ENCODE measurements around the gene ZNF22. TPM values are rescaled to one million over a fixed set of nuclear protein-coding genes. Genes with fewer than 3 reads are reported as not detected.
A peak's percentile ranks its signal among the peaks of the same experiment; 100 is the strongest.

Gene ZNF22
- total RNA-seq, 2 experiments from 2014 or later = 44.6 to 45.2 TPM

GRCh38 chr10:44994752-44995530 is 5.8 kb upstream of the ZNF22 start:
- H3K9me3 Mint-ChIP-seq (ENCODE audit: insufficient read depth) = no peaks in the 10 kb centered on the region
- no peak overlapping the region for H3K27ac Mint-ChIP-seq
- no peak for ATAC-seq
- no peak overlapping the region for H3K4me3 Mint-ChIP-seq
- ChIA-PET POLR2A (no interaction called here), CTCF (interaction anchor here (0.8 to 3.2 kb wide), 4 partner anchors 13 to 62 kb away, joined by 3 to 23 read pairs (median 6); no protein-coding TSS in a partner anchor)
- peaks cover 3% of the 10 kb centered on the region for H3K27me3 Mint-ChIP-seq (ENCODE audit: low read depth)
- peaks cover 38% of the 10 kb centered on the region for H3K4me1 Mint-ChIP-seq (ENCODE audit: low read depth)
- DNase-seq = peak; percentile 17
- no peaks in the 10 kb centered on the region for H3K36me3 Mint-ChIP-seq (ENCODE audit: low read depth)

GRCh38 chr10:44995581-44995913 is 5.2 kb upstream of the ZNF22 start:
- peak; percentile 36 for DNase-seq
- POLR2A ChIA-PET = no interaction called here

GRCh38 chr10:44995914-44996669 is 4.6 kb upstream of the ZNF22 start:
- ATAC-seq (no peak), DNase-seq (peak; percentile 19)
- Mint-ChIP-seq H3K36me3 (ENCODE audit: low read depth) (no peaks in the 10 kb centered on the region), H3K4me3 (no peak overlapping the region), H3K27me3 (ENCODE audit: low read depth) (peaks cover 3% of the 10 kb centered on the region), H3K9me3 (ENCODE audit: insufficient read depth) (no peaks in the 10 kb centered on the region), H3K27ac (peak overlapping the region; percentile 85), H3K4me1 (ENCODE audit: low read depth) (peaks cover 46% of the 10 kb centered on the region)
- CTCF ChIA-PET = interaction anchor here (0.8 to 3.2 kb wide), 3 partner anchors 12 to 64 kb away, joined by 3 to 23 read pairs (median 4); no protein-coding TSS in a partner anchor
- POLR2A ChIA-PET = no interaction called here

More at GRCh38 chr10:44995581-44995913, 5.2 kb upstream of the ZNF22 start:
- ATAC-seq = peak; percentile 48
- CTCF ChIA-PET = interaction anchor here (0.8 to 3.2 kb wide), 4 partner anchors 12 to 63 kb away, joined by 3 to 23 read pairs (median 6); no protein-coding TSS in a partner anchor
- Mint-ChIP-seq H3K27me3 (ENCODE audit: low read depth) (peaks cover 3% of the 10 kb centered on the region), H3K27ac (peak overlapping the region; percentile 85), H3K9me3 (ENCODE audit: insufficient read depth) (no peaks in the 10 kb centered on the region), H3K4me1 (ENCODE audit: low read depth) (peaks cover 44% of the 10 kb centered on the region), H3K4me3 (no peak overlapping the region), H3K36me3 (ENCODE audit: low read depth) (no peaks in the 10 kb centered on the region)

- ChIA-PET POLR2A (no interaction called here), CTCF (interaction anchor here (0.8 to 1.3 kb wide), 2 partner anchors 10 to 64 kb away, joined by 3 read pairs; no protein-coding TSS in a partner anchor)
- no peak for ATAC-seq
- peak; percentile 15 for DNase-seq
- Mint-ChIP-seq H3K4me3 (no peak overlapping the region), H3K27ac (no peak overlapping the region), H3K4me1 (ENCODE audit: low read depth) (peaks cover 49% of the 10 kb centered on the region), H3K36me3 (ENCODE audit: low read depth) (peaks cover 6% of the 10 kb centered on the region), H3K27me3 (ENCODE audit: low read depth) (peaks cover 3% of the 10 kb centered on the region), H3K9me3 (ENCODE audit: insufficient read depth) (peaks cover 3% of the 10 kb centered on the region)
Observed at GRCh38 chr10:44997105-44997748, 3.5 kb upstream of the ZNF22 start.

- peaks cover 16% of the 10 kb centered on the region for H3K36me3 Mint-ChIP-seq (ENCODE audit: low read depth)
- no peak overlapping the region for H3K4me3 Mint-ChIP-seq
- peaks cover 3% of the 10 kb centered on the region for H3K27me3 Mint-ChIP-seq (ENCODE audit: low read depth)
- ATAC-seq = no peak
- ChIA-PET POLR2A (no interaction called here), CTCF (interaction anchor here (1.3 kb wide), 1 partner anchor 65 kb away, joined by 3 read pairs; no protein-coding TSS in a partner anchor)
- peaks cover 4% of the 10 kb centered on the region for H3K9me3 Mint-ChIP-seq (ENCODE audit: insufficient read depth)
- no peak overlapping the region for H3K27ac Mint-ChIP-seq
- DNase-seq = peak; percentile 17
- H3K4me1 Mint-ChIP-seq (ENCODE audit: low read depth) = peaks cover 57% of the 10 kb centered on the region
Observed at GRCh38 chr10:44998146-44998631, 2.5 kb upstream of the ZNF22 start.

- POLR2A ChIA-PET = interaction anchor here (0.7 to 2.3 kb wide), 8 partner anchors 20 to 421 kb away, joined by 3 to 7 read pairs (median 4); partner anchors contain the start of gene DEPP1
- ATAC-seq (no peak), DNase-seq (no peak)
- H3K4me3 Mint-ChIP-seq = peak overlapping the region; percentile 87
- CTCF ChIA-PET = interaction anchor here (0.9 to 2.9 kb wide), 6 partner anchors 8 to 136 kb away, joined by 3 to 15 read pairs (median 4); no protein-coding TSS in a partner anchor
- peaks cover 3% of the 10 kb centered on the region for H3K27me3 Mint-ChIP-seq (ENCODE audit: low read depth)
- peaks cover 23% of the 10 kb centered on the region for H3K9me3 Mint-ChIP-seq (ENCODE audit: insufficient read depth)
- H3K4me1 Mint-ChIP-seq (ENCODE audit: low read depth) = peaks cover 59% of the 10 kb centered on the region
- peak overlapping the region; percentile 99 for H3K27ac Mint-ChIP-seq
- H3K36me3 Mint-ChIP-seq (ENCODE audit: low read depth) = peaks cover 37% of the 10 kb centered on the region
Observed at GRCh38 chr10:45000138-45000751, 478 bp upstream of the ZNF22 start.

GRCh38 chr10:45001381-45002148 is 842 bp downstream of the ZNF22 start:
- ChIA-PET POLR2A (interaction anchor here (0.8 to 2.3 kb wide), 4 partner anchors 21 to 420 kb away, joined by 3 to 6 read pairs (median 4); partner anchors contain the start of genes DEPP1 and RASSF4), CTCF (interaction anchor here (0.9 to 2.9 kb wide), 4 partner anchors 10 to 69 kb away, joined by 3 to 15 read pairs (median 3); no protein-coding TSS in a partner anchor)
- peak overlapping the region; percentile 94 for H3K27ac Mint-ChIP-seq
- peak overlapping the region; percentile 94 for H3K4me3 Mint-ChIP-seq
- H3K36me3 Mint-ChIP-seq (ENCODE audit: low read depth) = peaks cover 46% of the 10 kb centered on the region
- DNase-seq (peak; percentile 74), ATAC-seq (peak; percentile 79)
- H3K9me3 Mint-ChIP-seq (ENCODE audit: insufficient read depth) = peaks cover 23% of the 10 kb centered on the region
- peaks cover 3% of the 10 kb centered on the region for H3K27me3 Mint-ChIP-seq (ENCODE audit: low read depth)
- H3K4me1 Mint-ChIP-seq (ENCODE audit: low read depth) = peaks cover 45% of the 10 kb centered on the region

- ChIA-PET CTCF (interaction anchor here (3.3 kb wide), 1 partner anchor 71 kb away, joined by 16 read pairs; no protein-coding TSS in a partner anchor), POLR2A (interaction anchor here (1.2 kb wide), 1 partner anchor 35 kb away, joined by 5 read pairs; no protein-coding TSS in a partner anchor)
- Mint-ChIP-seq H3K27ac (no peak overlapping the region), H3K27me3 (ENCODE audit: low read depth) (no peaks in the 10 kb centered on the region), H3K9me3 (ENCODE audit: insufficient read depth) (peaks cover 23% of the 10 kb centered on the region), H3K4me1 (ENCODE audit: low read depth) (peaks cover 36% of the 10 kb centered on the region), H3K36me3 (ENCODE audit: low read depth) (peaks cover 46% of the 10 kb centered on the region), H3K4me3 (no peak overlapping the region)
- ATAC-seq = no peak
- DNase-seq = no peak
Observed at GRCh38 chr10:45003432-45004000, 2.8 kb downstream of the ZNF22 start.

GRCh38 chr10:45004661-45005060 is 3.9 kb downstream of the ZNF22 start:
- DNase-seq = no peak
- Mint-ChIP-seq H3K27me3 (ENCODE audit: low read depth) (no peaks in the 10 kb centered on the region), H3K9me3 (ENCODE audit: insufficient read depth) (peaks cover 23% of the 10 kb centered on the region), H3K4me3 (no peak overlapping the region), H3K27ac (no peak overlapping the region), H3K4me1 (ENCODE audit: low read depth) (peaks cover 32% of the 10 kb centered on the region), H3K36me3 (ENCODE audit: low read depth) (peaks cover 46% of the 10 kb centered on the region)
- ChIA-PET POLR2A (interaction anchor here (0.6 to 1.2 kb wide), 3 partner anchors 24 to 237 kb away, joined by 3 to 5 read pairs (median 3); no protein-coding TSS in a partner anchor), CTCF (interaction anchor here (3.3 kb wide), 1 partner anchor 72 kb away, joined by 16 read pairs; no protein-coding TSS in a partner anchor)
- no peak for ATAC-seq

GRCh38 chr10:45005284-45005683 is 4.6 kb downstream of the ZNF22 start:
- ATAC-seq (no peak), DNase-seq (no peak)
- Mint-ChIP-seq H3K4me3 (no peak overlapping the region), H3K9me3 (ENCODE audit: insufficient read depth) (peaks cover 23% of the 10 kb centered on the region), H3K27ac (no peak overlapping the region), H3K4me1 (ENCODE audit: low read depth) (peaks cover 25% of the 10 kb centered on the region), H3K36me3 (ENCODE audit: low read depth) (peaks cover 46% of the 10 kb centered on the region), H3K27me3 (ENCODE audit: low read depth) (no peaks in the 10 kb centered on the region)
- POLR2A ChIA-PET = interaction anchor here (0.9 kb wide), 1 partner anchor 25 kb away, joined by 3 read pairs; no protein-coding TSS in a partner anchor
- CTCF ChIA-PET = interaction anchor here (3.3 kb wide), 1 partner anchor 73 kb away, joined by 16 read pairs; no protein-coding TSS in a partner anchor

All from activated CD8-positive, alpha-beta T cell treated with anti-CD3 and anti-CD28 coated beads, Interleukin-2, amount 10 ng/mL, durations not matched to agents 7 days and 5 days (primary cell).